ENCODE results near the gene PGLYRP1. TPM values are rescaled to one million over a fixed set of nuclear protein-coding genes. Genes with fewer than 3 reads are reported as not detected.

The PGLYRP1 gene
- total and polyA plus RNA-seq, 2 of the 4 experiments (the other 2 are of a cell fraction): not detected

GRCh38 chr19:46069806-46070341 lies 47.0 kb upstream of the PGLYRP1 start:
- H3K9me1 ChIP-seq (ENCODE audit: insufficient read depth, low read length): peaks cover 8% of the 10 kb centered on the region
- H2BK5ac ChIP-seq (ENCODE audit: low read depth, low read length, poor library complexity, severe bottlenecking): no peak overlapping the region
- no peak overlapping the region for H2BK120ac ChIP-seq (ENCODE audit: low read depth, low read length)
- H2AK9ac ChIP-seq (replicated peaks; ENCODE audit: low read depth, low read length, poor library complexity): no peak overlapping the region
- no peak overlapping the region for H4K8ac ChIP-seq (ENCODE audit: low read depth in 2 of 2, low read length in 2 of 2)
- ChIA-PET POLR2A (ENCODE audit: unreplicated experiment) (no interaction called here), CTCF (interaction anchor here (0.6 to 1.5 kb wide), 2 partner anchors 30 to 41 kb away, joined by 3 to 9 read pairs; no protein-coding TSS in a partner anchor)
- H2BK20ac ChIP-seq (ENCODE audit: low read depth, low read length): no peak overlapping the region
- no peak overlapping the region for H4K5ac ChIP-seq (ENCODE audit: low read depth, low read length)
- H3K14ac ChIP-seq (replicated peaks; ENCODE audit: low read depth, low read length): no peak overlapping the region
- no peak overlapping the region for H3K4me3 ChIP-seq (ENCODE audit: insufficient read depth, low read depth, low read length)
- no peak overlapping the region for H2BK15ac ChIP-seq (ENCODE audit: low read depth, low read length)
- no peaks in the 10 kb centered on the region for H3K79me1 ChIP-seq (ENCODE audit: low read depth in 1 of 2, low read length in 2 of 2)
- H3K56ac ChIP-seq (ENCODE audit: extremely low read depth, insufficient read depth, low read length): no peak overlapping the region
- no peak overlapping the region for H3K9ac ChIP-seq (ENCODE audit: low read depth, low read length)
- dilution Hi-C loops (cut with HindIII; ENCODE audit: low sequenced_read_pairs, unreplicated experiment) (no loop called here), in situ Hi-C loops (cut with MboI; ENCODE audit: low sequenced_read_pairs) (loop anchor here (10.0 kb wide), 1 partner anchor 45 kb away; the partner anchor contains the start of gene PGLYRP1), intact Hi-C loops (cut with micrococcal nuclease) (loop anchor here (2.0 kb wide), 1 partner anchor 43 kb away; no protein-coding TSS in a partner anchor)
- no peak overlapping the region for H4K91ac ChIP-seq (ENCODE audit: insufficient read depth, low read depth, low read length)
- no peak overlapping the region for H2AK5ac ChIP-seq (ENCODE audit: low read depth, low read length)
- H3K9me3 ChIP-seq (ENCODE audit: control insufficient read depth, insufficient read depth, low read length): no peaks in the 10 kb centered on the region
- no TSS peak for BruUV-seq (replicated peaks)
- no peak overlapping the region for H3K4ac ChIP-seq (ENCODE audit: low read depth, low read length)
- H4K20me1 ChIP-seq (ENCODE audit: insufficient read depth, low read length): no peaks in the 10 kb centered on the region
- TF ChIP-seq RFX5 (IDR thresholded peaks at IDR 0.05; ENCODE audit: low read depth, low read length) (no peak), FOS (IDR thresholded peaks at IDR 0.05; ENCODE audit: low read depth, low read length) (peak; percentile 47; the same call in 1 of the 2 replicates), CHD1 (IDR thresholded peaks at IDR 0.05; ENCODE audit: low read depth, low read length) (no peak), MXI1 (IDR thresholded peaks at IDR 0.05; ENCODE audit: borderline replicate concordance, low read depth, low read length) (no peak), BHLHE40 (IDR thresholded peaks at IDR 0.05; ENCODE audit: low read depth, low read length) (peak; percentile 55), POLR2A (IDR thresholded peaks at IDR 0.05; ENCODE audit: low read depth, low read length) (no peak), CEBPB (IDR thresholded peaks at IDR 0.05; ENCODE audit: low read depth, low read length) (peak; percentile 14; the same call in 1 of the 2 replicates)
- TF ChIP-seq, protein P1, sequence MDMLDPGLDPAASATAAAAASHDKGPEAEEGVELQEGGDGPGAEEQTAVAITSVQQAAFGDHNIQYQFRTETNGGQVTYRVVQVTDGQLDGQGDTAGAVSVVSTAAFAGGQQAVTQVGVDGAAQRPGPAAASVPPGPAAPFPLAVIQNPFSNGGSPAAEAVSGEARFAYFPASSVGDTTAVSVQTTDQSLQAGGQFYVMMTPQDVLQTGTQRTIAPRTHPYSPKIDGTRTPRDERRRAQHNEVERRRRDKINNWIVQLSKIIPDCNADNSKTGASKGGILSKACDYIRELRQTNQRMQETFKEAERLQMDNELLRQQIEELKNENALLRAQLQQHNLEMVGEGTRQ (IDR thresholded peaks at IDR 0.05; ENCODE audit: low read depth, low read length): no peak
- H3K18ac ChIP-seq (ENCODE audit: low read depth, low read length): no peak overlapping the region
- H3K4me1 ChIP-seq (ENCODE audit: control insufficient read depth, insufficient read depth, low read length): peaks cover 2% of the 10 kb centered on the region; the same call in 1 of the 2 replicates
- H3K27me3 ChIP-seq (ENCODE audit: control insufficient read depth, insufficient read depth, low read length): peaks cover 35% of the 10 kb centered on the region
- no peak overlapping the region for H3K23ac ChIP-seq (ENCODE audit: low read depth, low read length)
- WGBS, 2 experiments (ENCODE audit: extremely low coverage in 2 of 2, insufficient read length in 1 of 2): 15% methylated on average over 2 of the region's 6 CpGs; no CpG with 5 or more reads in 1 of the 2 experiments
- H3K4me2 ChIP-seq (ENCODE audit: low read depth, low read length): peak overlapping the region; percentile 55; the same call in 1 of the 2 replicates
- ATAC-seq (ENCODE audit: low read depth): peak; percentile 76
- no peak overlapping the region for H2AFZ ChIP-seq (replicated peaks; ENCODE audit: low read length, poor library complexity)
- no peak overlapping the region for H3K27ac ChIP-seq (ENCODE audit: insufficient read depth, low read length)
- no peaks in the 10 kb centered on the region for H3K36me3 ChIP-seq (ENCODE audit: control insufficient read depth, insufficient read depth, low read length)
- DNase-seq: peak; percentile 93
